Measurements from ENCODE around the gene VTN. TPM values are rescaled to one million over a fixed set of nuclear protein-coding genes. Genes with fewer than 3 reads are reported as not detected.

Gene VTN
- polyA plus RNA-seq, 6 donors from 2014 or later = 0.13 TPM; not detected in 5

- Mint-ChIP-seq H3K9me3 (no peaks in the 10 kb centered on the region), H3K27ac (peak within 1 kb of the TSS; percentile 91 to 99 (median 94)), H3K4me1 (peaks cover 19 to 28% (median 21%) of the 10 kb centered on the region in 3 donors), H3K27me3 (no peaks in the 10 kb centered on the region), H3K36me3 (no peaks in the 10 kb centered on the region), H3K4me3 (peak within 1 kb of the TSS; percentile 94 to 100 (median 95))
- ATAC-seq (ENCODE audit: low read depth in 2 of 2) (peak; percentile 97 to 98), DNase-seq (peak; percentile 97)
These were observed 12.8 kb downstream of the VTN start, which contains the start of gene POLDIP2 for GRCh38 chr17:28357061-28357900. POLDIP2 (minus strand) TSS chr17:28357527; CDS start chr17:28357448, 79 bp downstream.

GRCh38 chr17:28350271-28350670 lies 19.8 kb downstream of the VTN start:
- no peak for DNase-seq
- Mint-ChIP-seq H3K27me3 (no peaks in the 10 kb centered on the region), H3K36me3 (peaks cover 0 to 4% of the 10 kb centered on the region in 2 donors), H3K4me3 (no peak overlapping the region), H3K27ac (no peak overlapping the region), H3K4me1 (peaks cover 2 to 5% (median 4%) of the 10 kb centered on the region in 3 donors), H3K9me3 (no peaks in the 10 kb centered on the region)
- no peak for ATAC-seq (ENCODE audit: low read depth in 2 of 2)

- Mint-ChIP-seq H3K27ac (peak overlapping the region in 1 of 6 donors; percentile 3), H3K27me3 (no peaks in the 10 kb centered on the region), H3K9me3 (no peaks in the 10 kb centered on the region), H3K4me3 (no peak overlapping the region), H3K36me3 (peaks cover 0 to 4% of the 10 kb centered on the region in 2 donors), H3K4me1 (peaks cover 0 to 4% (median 2%) of the 10 kb centered on the region in 3 donors)
- no peak for DNase-seq
- no peak for ATAC-seq (ENCODE audit: low read depth in 2 of 2)
These were observed 21.1 kb downstream of the VTN start for GRCh38 chr17:28348979-28349378.

GRCh38 chr17:28347261-28347891 lies 22.7 kb downstream of the VTN start:
- H3K36me3 Mint-ChIP-seq = peaks cover 0 to 4% of the 10 kb centered on the region in 2 donors
- no peak overlapping the region for H3K4me3 Mint-ChIP-seq
- peak overlapping the region in 1 of 6 donors; percentile 9 for H3K27ac Mint-ChIP-seq
- H3K4me1 Mint-ChIP-seq = peaks cover 0 to 4% (median 2%) of the 10 kb centered on the region in 3 donors
- DNase-seq (no peak), ATAC-seq (ENCODE audit: low read depth in 2 of 2) (no peak)
- no peaks in the 10 kb centered on the region for H3K9me3 Mint-ChIP-seq
- H3K27me3 Mint-ChIP-seq = no peaks in the 10 kb centered on the region

- Mint-ChIP-seq H3K4me1 (peaks cover 0 to 4% (median 2%) of the 10 kb centered on the region in 3 donors), H3K27me3 (no peaks in the 10 kb centered on the region), H3K9me3 (no peaks in the 10 kb centered on the region), H3K27ac (peak overlapping the region in 1 of 6 donors; percentile 9), H3K4me3 (no peak overlapping the region), H3K36me3 (peaks cover 0 to 4% of the 10 kb centered on the region in 2 donors)
- DNase-seq (no peak), ATAC-seq (ENCODE audit: low read depth in 2 of 2) (no peak)
These were observed 23.3 kb downstream of the VTN start for GRCh38 chr17:28346746-28347246.

- DNase-seq (no peak), ATAC-seq (ENCODE audit: low read depth in 2 of 2) (no peak)
- H3K27ac Mint-ChIP-seq = peak overlapping the region in 2 of 6 donors; percentile 9 to 20
- H3K4me3 Mint-ChIP-seq = no peak overlapping the region
- peaks cover 0 to 4% of the 10 kb centered on the region in 2 donors for H3K36me3 Mint-ChIP-seq
- H3K4me1 Mint-ChIP-seq = peaks cover 0 to 4% (median 2%) of the 10 kb centered on the region in 3 donors
- H3K9me3 Mint-ChIP-seq = no peaks in the 10 kb centered on the region
- no peaks in the 10 kb centered on the region for H3K27me3 Mint-ChIP-seq
These were observed 23.9 kb downstream of the VTN start for GRCh38 chr17:28346199-28346580.

- peak overlapping the region in 1 of 6 donors; percentile 47 for H3K27ac Mint-ChIP-seq
- peaks cover 0 to 2% (median 0%) of the 10 kb centered on the region in 3 donors for H3K4me1 Mint-ChIP-seq
- no peak overlapping the region for H3K4me3 Mint-ChIP-seq
- no peak for DNase-seq
- H3K27me3 Mint-ChIP-seq = no peaks in the 10 kb centered on the region
- H3K9me3 Mint-ChIP-seq = no peaks in the 10 kb centered on the region
- peaks cover 0 to 4% of the 10 kb centered on the region in 2 donors for H3K36me3 Mint-ChIP-seq
- ATAC-seq (ENCODE audit: low read depth in 2 of 2) = no peak
These were observed 24.5 kb downstream of the VTN start for GRCh38 chr17:28345419-28346198.

GRCh38 chr17:28344435-28344901 lies 25.6 kb downstream of the VTN start:
- Mint-ChIP-seq H3K27ac (peak overlapping the region in 1 of 6 donors; percentile 50), H3K36me3 (no peaks in the 10 kb centered on the region), H3K4me3 (no peak overlapping the region), H3K4me1 (peaks cover 0 to under 1% (median 0%) of the 10 kb centered on the region in 3 donors), H3K27me3 (no peaks in the 10 kb centered on the region), H3K9me3 (no peaks in the 10 kb centered on the region)
- ATAC-seq (ENCODE audit: low read depth in 2 of 2) (no peak), DNase-seq (no peak)

GRCh38 chr17:28344011-28344410 lies 26.1 kb downstream of the VTN start:
- Mint-ChIP-seq H3K36me3 (no peaks in the 10 kb centered on the region), H3K27ac (peak overlapping the region in 1 of 6 donors; percentile 50), H3K4me1 (peaks cover 0 to 4% (median 0%) of the 10 kb centered on the region in 3 donors), H3K27me3 (no peaks in the 10 kb centered on the region), H3K4me3 (no peak overlapping the region), H3K9me3 (no peaks in the 10 kb centered on the region)
- DNase-seq (no peak), ATAC-seq (ENCODE audit: low read depth in 2 of 2) (no peak)

- no peak overlapping the region for H3K27ac Mint-ChIP-seq
- H3K36me3 Mint-ChIP-seq = no peaks in the 10 kb centered on the region
- H3K27me3 Mint-ChIP-seq = no peaks in the 10 kb centered on the region
- peaks cover under 1 to 6% (median 2%) of the 10 kb centered on the region in 3 donors for H3K4me1 Mint-ChIP-seq
- DNase-seq (no peak), ATAC-seq (ENCODE audit: low read depth in 2 of 2) (no peak)
- H3K9me3 Mint-ChIP-seq = no peaks in the 10 kb centered on the region
- peak overlapping the region in 1 of 8 donors; percentile 42 for H3K4me3 Mint-ChIP-seq
These were observed 26.6 kb downstream of the VTN start for GRCh38 chr17:28343491-28343932.

GRCh38 chr17:28342313-28342712 lies 27.8 kb downstream of the VTN start:
- Mint-ChIP-seq H3K36me3 (no peaks in the 10 kb centered on the region), H3K4me1 (peaks cover 10 to 15% (median 14%) of the 10 kb centered on the region in 3 donors), H3K27me3 (no peaks in the 10 kb centered on the region), H3K9me3 (no peaks in the 10 kb centered on the region), H3K4me3 (no peak overlapping the region), H3K27ac (peak overlapping the region in 2 of 6 donors; percentile 47 to 76)
- no peak for ATAC-seq (ENCODE audit: low read depth in 2 of 2)
- no peak for DNase-seq

GRCh38 chr17:28341516-28341915 lies 28.6 kb downstream of the VTN start:
- Mint-ChIP-seq H3K27me3 (no peaks in the 10 kb centered on the region), H3K4me1 (peaks cover 16 to 22% (median 22%) of the 10 kb centered on the region in 3 donors), H3K4me3 (no peak overlapping the region), H3K27ac (peak overlapping the region in 1 of 6 donors; percentile 47), H3K9me3 (no peaks in the 10 kb centered on the region), H3K36me3 (no peaks in the 10 kb centered on the region)
- no peak for ATAC-seq (ENCODE audit: low read depth in 2 of 2)
- no peak for DNase-seq

- H3K4me1 Mint-ChIP-seq = peaks cover 22 to 33% (median 30%) of the 10 kb centered on the region in 3 donors
- H3K27ac Mint-ChIP-seq = no peak overlapping the region
- DNase-seq (no peak), ATAC-seq (ENCODE audit: low read depth in 2 of 2) (no peak)
- H3K36me3 Mint-ChIP-seq = no peaks in the 10 kb centered on the region
- H3K9me3 Mint-ChIP-seq = no peaks in the 10 kb centered on the region
- H3K4me3 Mint-ChIP-seq = no peak overlapping the region
- no peaks in the 10 kb centered on the region for H3K27me3 Mint-ChIP-seq
These were observed 29.7 kb downstream of the VTN start for GRCh38 chr17:28340374-28340773.

All from naive B cell (primary cell).